GM19239 (cell line): ENCODE data around the gene FLII.
A peak's percentile ranks its signal among the peaks of the same experiment; 100 is the strongest.

ENCODE experiments used
- DNase-seq: peaks from one replicate; pipeline ENCODE4 v3.0.0; 2011; ENCODE audit warnings: low spot score; ENCODE audit not compliant: insufficient read length
- FAIRE-seq: peaks from 2 replicates; lab custom pipeline; 2011; peaks lifted over from hg19 to GRCh38; lab: Jason Lieb, UNC

Gene FLII

GRCh38 chr17:18246109-18246725 is 12.3 kb downstream of the FLII start:
- no peak for FAIRE-seq
- no peak for DNase-seq

- no peak for FAIRE-seq
- no peak for DNase-seq
Observed at GRCh38 chr17:18245038-18245776, 13.3 kb downstream of the FLII start.

DNA sequence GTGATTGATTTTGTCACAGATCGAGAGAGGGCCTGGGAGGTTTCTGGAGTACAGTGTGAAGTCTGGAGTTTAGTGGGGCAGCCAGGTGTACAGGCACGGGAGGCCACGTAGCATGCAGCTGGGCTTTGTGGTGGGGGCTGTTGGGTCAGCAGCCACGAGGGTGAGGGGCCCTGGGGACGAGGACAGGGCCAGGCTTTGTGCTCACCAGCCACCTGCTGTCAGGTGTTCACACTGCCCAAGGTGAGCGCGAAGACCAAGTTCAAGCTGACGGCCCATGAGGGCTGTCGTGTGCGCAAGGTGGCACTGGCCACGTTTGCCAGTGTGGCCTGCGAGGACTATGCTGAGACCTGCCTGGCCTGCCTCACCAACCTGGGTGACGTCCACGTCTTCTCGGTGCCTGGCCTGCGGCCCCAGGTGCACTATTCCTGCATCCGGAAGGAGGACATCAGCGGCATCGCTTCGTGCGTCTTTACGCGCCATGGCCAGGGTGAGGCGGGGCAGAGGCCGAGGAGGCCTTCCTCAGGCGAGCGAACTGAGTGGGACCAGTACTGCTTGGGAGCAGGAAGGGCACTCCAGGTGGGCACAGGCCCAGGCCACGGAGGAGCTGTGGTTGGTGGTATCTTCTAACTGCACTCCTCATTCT is 17.2 kb downstream of the FLII start:
- no peak for FAIRE-seq

GRCh38 chr17:18240449-18240848 is 18.1 kb downstream of the FLII start:
- no peak for FAIRE-seq
- no peak for DNase-seq

More for the DNA sequence above, 17.2 kb downstream of the FLII start:
- no peak for DNase-seq

GRCh38 chr17:18238299-18238698 is 20.2 kb downstream of the FLII start:
- FAIRE-seq: no peak
- no peak for DNase-seq

DNA sequence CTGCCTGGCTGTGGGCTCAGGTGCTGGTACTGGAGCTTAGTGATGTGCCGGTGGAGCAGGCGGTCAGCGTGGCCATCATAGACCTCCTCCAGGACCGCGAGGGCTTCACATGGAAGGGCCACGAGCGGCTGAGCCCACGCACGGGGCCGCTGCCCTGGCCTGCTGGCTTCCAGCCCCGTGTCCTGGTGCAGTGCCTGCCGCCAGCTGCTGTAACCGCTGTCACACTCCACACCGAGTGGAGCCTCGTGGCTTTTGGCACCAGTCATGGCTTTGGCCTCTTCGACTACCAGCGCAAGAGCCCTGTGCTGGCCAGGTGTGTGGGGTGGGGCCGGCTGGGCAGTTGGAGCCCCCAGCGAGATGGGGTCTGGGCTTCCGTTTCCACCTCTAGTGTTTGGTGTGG is 21.1 kb downstream of the FLII start:
- DNase-seq: no peak
- no peak for FAIRE-seq

GRCh38 chr17:18236494-18236893 is 22.0 kb downstream of the FLII start:
- FAIRE-seq (no peak), DNase-seq (no peak)

GRCh38 chr17:18235743-18236256 is 22.7 kb downstream of the FLII start:
- DNase-seq (no peak), FAIRE-seq (no peak)

- FAIRE-seq (no peak), DNase-seq (no peak)
Observed at GRCh38 chr17:18234853-18235380, 23.6 kb downstream of the FLII start.

DNA sequence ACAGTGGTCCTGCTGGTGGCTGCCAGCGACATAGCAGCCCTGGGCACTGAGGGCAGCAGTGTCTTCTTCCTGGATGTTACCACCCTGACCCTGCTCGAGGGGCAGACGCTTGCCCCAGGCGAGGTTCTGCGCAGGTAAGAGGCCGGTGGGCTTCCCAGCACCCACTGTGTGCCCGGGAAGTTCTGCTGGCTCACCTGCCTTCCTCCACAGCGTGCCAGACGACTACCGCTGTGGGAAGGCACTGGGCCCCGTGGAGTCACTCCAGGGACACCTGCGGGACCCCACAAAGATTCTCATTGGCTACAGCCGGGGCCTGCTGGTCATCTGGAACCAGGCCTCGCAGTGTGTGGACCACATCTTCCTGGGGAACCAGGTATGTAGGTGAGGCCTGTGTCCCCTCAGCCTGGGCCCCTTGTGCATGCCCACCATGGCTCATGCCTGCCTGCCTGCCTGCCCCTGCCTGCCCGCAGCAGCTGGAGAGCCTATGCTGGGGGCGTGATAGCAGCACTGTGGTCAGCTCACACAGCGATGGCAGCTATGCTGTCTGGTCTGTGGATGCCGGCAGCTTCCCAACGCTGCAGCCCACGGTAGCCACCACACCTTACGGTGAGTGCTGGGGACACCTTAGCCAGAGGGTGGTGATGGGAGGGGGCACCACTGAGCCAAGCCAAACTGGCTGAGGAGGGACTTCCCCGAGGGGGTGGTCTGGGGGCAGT is 24.6 kb downstream of the FLII start:
- no peak for DNase-seq
- no peak for FAIRE-seq

GRCh38 chr17:18231164-18231563 is 27.4 kb downstream of the FLII start:
- no peak for DNase-seq
- FAIRE-seq: no peak

DNA sequence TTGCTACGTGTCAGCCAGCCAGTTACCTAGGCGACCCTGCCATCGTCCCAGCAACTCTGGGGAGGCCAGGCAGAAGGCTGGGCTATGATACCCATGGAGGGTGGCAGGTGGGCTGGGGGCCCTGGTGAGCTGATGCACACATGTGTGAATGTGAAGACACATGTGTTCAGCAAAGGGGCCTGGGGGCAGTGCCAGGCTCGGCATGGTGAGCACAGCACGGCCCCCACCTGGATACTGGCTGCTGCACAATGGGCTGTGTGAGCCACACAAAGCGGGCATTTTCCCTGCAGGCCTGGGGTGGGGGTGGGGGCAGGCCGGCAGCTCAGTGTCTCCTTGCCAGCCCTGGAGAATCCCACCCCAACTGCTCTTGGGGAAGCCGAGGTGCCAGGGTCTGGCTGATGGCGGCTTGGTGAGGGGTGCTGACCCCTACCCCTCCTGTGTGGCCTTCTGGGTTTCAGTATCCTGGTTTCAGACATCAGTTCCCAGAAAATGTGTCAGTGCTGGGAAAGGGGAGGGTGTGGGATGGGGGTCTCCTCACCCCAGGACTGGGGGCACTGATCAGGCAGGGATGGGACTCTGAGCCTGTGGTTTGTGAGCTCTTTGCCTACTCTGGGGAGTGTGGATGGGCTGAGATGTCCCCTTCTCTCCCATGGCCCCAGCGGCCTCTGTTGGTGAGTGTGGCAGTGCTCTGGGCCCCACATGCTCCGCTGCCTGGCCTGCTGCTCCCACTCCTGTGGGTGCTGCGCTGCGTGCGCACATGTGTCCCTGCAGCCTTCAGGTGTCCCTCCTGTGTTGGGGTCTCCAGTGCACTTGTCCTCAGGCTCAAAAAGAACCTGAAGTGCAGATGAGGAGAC is 28.0 kb downstream of the FLII start:
- no peak for FAIRE-seq
- no peak for DNase-seq

DNA sequence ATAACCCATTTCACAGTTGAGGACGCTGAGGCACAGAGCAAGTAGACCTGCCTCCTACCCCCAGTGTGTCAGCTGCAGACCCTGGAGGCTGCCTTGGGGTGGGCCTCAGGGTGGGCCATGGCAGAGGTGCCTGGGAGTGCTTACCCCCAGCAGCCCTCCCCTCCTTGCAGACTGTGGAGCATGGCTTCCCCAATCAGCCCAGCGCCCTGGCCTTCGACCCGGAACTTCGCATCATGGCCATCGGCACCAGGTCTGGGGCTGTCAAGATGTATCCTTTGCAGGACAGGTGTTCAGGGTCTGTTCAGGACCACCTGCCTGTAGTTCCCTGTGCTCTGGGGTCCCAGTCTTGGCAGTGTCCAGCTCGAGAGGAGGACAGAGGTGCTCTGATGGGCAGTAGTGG is 28.8 kb downstream of the FLII start:
- DNase-seq (no peak), FAIRE-seq (no peak)

- DNase-seq: no peak
- no peak for FAIRE-seq
Observed at GRCh38 chr17:18229254-18229653, 29.3 kb downstream of the FLII start.

DNA sequence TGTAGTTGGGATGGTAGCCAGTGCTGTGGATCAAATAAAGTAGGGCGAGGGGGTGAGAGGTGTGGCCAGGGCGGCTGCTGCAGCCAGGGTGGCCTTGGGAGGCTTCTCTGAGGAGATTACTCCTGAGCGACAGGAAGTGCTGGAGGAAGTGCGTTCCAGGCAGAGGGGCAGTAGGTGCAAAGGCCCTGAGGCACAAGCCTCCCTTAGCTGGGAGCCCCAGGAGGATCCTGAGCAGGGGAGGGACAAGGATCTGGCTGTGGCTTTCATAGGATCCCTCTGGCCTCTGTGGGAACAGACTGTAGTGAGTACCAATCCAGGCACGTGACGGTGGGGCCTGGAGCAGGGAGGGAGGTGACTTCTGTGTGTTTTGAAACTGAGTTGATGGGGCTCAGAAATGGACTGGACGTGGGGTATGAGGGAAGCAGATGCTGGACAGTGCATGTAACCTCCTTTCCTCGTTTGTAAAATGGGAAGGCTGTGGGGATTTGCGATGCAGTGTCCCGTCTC is 30.3 kb downstream of the FLII start:
- DNase-seq (no peak), FAIRE-seq (no peak)

- DNase-seq (no peak), FAIRE-seq (no peak)
Observed at GRCh38 chr17:18227635-18228034, 30.9 kb downstream of the FLII start.

DNA sequence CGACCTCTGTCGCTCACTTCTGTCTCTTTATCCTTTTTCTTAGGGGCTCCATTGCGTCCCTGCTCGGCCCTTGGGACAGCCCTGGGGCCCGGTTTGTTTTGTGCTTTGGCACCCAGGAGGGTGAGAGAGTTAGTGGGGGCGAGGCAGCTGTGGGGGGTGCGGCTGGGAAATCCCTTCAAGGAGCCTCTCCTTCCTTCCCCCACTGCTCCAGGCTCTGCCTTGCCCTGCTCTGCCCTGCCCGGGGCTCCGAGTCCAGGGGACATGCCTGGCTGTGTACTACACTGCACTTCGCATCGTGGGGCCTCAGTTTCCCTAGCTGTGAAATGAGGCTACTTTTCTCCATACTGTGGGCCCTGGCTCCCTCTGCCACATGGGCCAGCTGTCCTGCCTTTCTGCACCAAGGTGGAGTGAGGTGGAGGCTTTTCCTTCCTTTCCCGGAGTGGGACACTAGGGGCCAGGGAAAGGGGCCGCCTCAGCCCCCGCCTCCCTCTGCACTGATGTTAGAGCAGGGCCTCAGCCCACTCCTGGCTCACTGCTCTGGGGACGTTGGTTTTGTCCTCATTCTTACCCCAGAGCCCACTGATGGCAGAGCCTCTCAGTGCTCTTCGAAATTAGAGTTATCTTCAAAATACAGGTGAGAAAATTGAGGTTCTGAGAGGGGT is 32.1 kb downstream of the FLII start:
- DNase-seq (no peak), FAIRE-seq (peak; percentile 8)

- FAIRE-seq (no peak), DNase-seq (no peak)
Observed at GRCh38 chr17:18225642-18226283, 32.8 kb downstream of the FLII start.
